Loucy (cell line): Measurements from ENCODE around the gene KCNJ6.

Source experiments
- H2AFZ ChIP-seq: fragments of 200-600 bp; sonication (generic); 2 replicates; pipeline ENCODE4 v1.6.0; 2016; ENCODE audit warnings: antibody characterized with exemption, mild to moderate bottlenecking, low read length, moderate library complexity
- H3F3A ChIP-seq: fragments of 200-600 bp; 2 replicates; pipeline ENCODE4 v1.6.0; 2016; ENCODE audit warnings: antibody characterized with exemption, low read depth, mild to moderate bottlenecking
- H3K27me3 ChIP-seq: fragments of 200-600 bp; sonication (generic); 2 replicates; pipeline ENCODE4 v1.6.1; 2014; ENCODE audit warnings: low read length, mild to moderate bottlenecking; ENCODE audit not compliant: insufficient read depth, poor library complexity, severe bottlenecking
- H3K36me3 ChIP-seq: fragments of 200-600 bp; sonication (generic); 2 replicates; pipeline ENCODE4 v1.6.1; 2016; ENCODE audit warnings: low read length; ENCODE audit not compliant: insufficient read depth
- H3K4me1 ChIP-seq: fragments of 200-600 bp; sonication (generic); 2 replicates; pipeline ENCODE4 v1.5.1; 2014; ENCODE audit warnings: low read length, mild to moderate bottlenecking; ENCODE audit not compliant: insufficient read depth, poor library complexity, severe bottlenecking
- H3K4me2 ChIP-seq: fragments of 200-600 bp; sonication (generic); 2 replicates; pipeline ENCODE4 v1.6.0; 2014; ENCODE audit warnings: antibody characterized with exemption, low read length, low read depth, mild to moderate bottlenecking; ENCODE audit not compliant: poor library complexity, severe bottlenecking
- H3K4me3 ChIP-seq: fragments of 200-600 bp; sonication (generic); 2 replicates; pipeline ENCODE4 v1.5.1; 2014; ENCODE audit warnings: low read length, mild to moderate bottlenecking, mixed read lengths; ENCODE audit not compliant: poor library complexity, severe bottlenecking
- H3K79me2 ChIP-seq: fragments of 200-600 bp; sonication (generic); 2 replicates; pipeline ENCODE4 v1.6.1; 2014; ENCODE audit warnings: low read length; ENCODE audit not compliant: insufficient read depth
- H3K9ac ChIP-seq: fragments of 200-600 bp; sonication (generic); 2 replicates; pipeline ENCODE4 v1.6.0; 2014; ENCODE audit warnings: mild to moderate bottlenecking, low read depth, low read length, moderate library complexity; ENCODE audit not compliant: poor library complexity, severe bottlenecking
- H3K9me2 ChIP-seq: fragments of 200-600 bp; sonication (generic); replicated peaks from 2 replicates; pipeline ENCODE4 v1.6.1; 2016; ENCODE audit warnings: low read depth, low read length, mixed read lengths
- H3K9me3 ChIP-seq: fragments of 200-600 bp; sonication (generic); 2 replicates; pipeline ENCODE4 v1.6.1; 2014; ENCODE audit warnings: mild to moderate bottlenecking, antibody characterized with exemption, low read length, low read depth; ENCODE audit not compliant: insufficient read depth
- H4K20me1 ChIP-seq: fragments of 200-600 bp; sonication (generic); 2 replicates; pipeline ENCODE4 v1.6.0; 2014; ENCODE audit warnings: antibody characterized with exemption, low read length, mild to moderate bottlenecking; ENCODE audit not compliant: insufficient read depth, poor library complexity, severe bottlenecking
- CTCF ChIP-seq: fragments of 200-600 bp; sonication (generic); conservative IDR thresholded peaks from 2 replicates; pipeline ENCODE4 v1.5.1; 2014; ENCODE audit warnings: mild to moderate bottlenecking, antibody characterized with exemption, low read length
- EZH2phosphoT487 ChIP-seq: fragments of 200-600 bp; IDR thresholded peaks from 2 replicates; pipeline ENCODE4 v1.6.1; 2018; ENCODE audit warnings: antibody characterized with exemption, mild to moderate bottlenecking, moderate library complexity, borderline replicate concordance

Gene KCNJ6

DNA sequence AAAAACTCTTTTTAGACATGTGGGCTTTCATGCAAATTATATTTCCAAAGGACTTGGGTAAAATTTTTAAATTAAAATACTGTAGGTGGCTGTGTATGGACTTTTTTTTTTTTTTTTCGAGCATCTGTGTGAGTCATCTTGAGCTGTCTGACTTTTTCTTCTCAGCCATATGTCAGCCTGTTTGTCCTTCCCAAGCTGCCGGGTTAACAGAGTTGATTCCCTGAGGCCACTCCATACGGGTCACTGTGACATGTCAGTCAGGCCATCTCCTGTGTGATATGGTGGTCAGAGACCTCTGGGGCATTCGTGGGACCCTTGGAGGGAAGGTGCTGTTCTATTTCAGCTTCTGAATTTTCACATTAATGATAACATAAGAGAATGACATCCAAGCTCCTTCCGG lies 148.3 kb downstream of the KCNJ6 start:
- Histone ChIP-seq H3K9me2 (no peaks in the 10 kb centered on the region), H3K4me2 (no peak overlapping the region), H3K27me3 (no peaks in the 10 kb centered on the region), H3K9ac (no peak overlapping the region), H3K79me2 (no peaks in the 10 kb centered on the region), H3K9me3 (no peaks in the 10 kb centered on the region), H3K4me1 (no peaks in the 10 kb centered on the region), H3K4me3 (no peak overlapping the region), H2AFZ (no peak overlapping the region), H3F3A (no peaks in the 10 kb centered on the region), H3K36me3 (no peaks in the 10 kb centered on the region), H4K20me1 (no peaks in the 10 kb centered on the region)
- TF ChIP-seq EZH2phosphoT487 (no peak), CTCF (no peak)

DNA sequence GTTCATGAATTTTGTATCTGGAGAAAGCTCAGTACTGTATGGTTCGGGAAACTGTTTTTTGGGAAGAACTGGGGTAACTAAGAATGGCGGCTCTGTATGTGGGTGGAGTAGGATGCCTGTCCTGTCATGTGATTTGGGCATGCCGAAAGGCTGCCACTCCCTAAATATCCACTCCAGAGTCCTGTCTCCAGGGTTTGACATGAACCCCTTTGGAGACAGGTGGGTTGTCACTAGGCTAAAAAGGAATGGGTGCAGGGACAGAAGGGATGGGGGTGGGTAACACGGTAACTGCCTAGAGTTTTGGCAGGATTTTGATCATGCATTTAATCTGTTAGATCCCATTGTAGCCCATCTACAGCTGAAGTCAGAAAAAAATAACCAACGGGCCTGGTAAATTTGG lies 150.1 kb downstream of the KCNJ6 start:
- Histone ChIP-seq H3K4me1 (no peaks in the 10 kb centered on the region), H3K36me3 (no peaks in the 10 kb centered on the region), H3K79me2 (no peaks in the 10 kb centered on the region), H3F3A (no peaks in the 10 kb centered on the region), H3K27me3 (no peaks in the 10 kb centered on the region), H2AFZ (no peak overlapping the region), H3K9me3 (no peaks in the 10 kb centered on the region), H3K9me2 (no peaks in the 10 kb centered on the region), H4K20me1 (no peaks in the 10 kb centered on the region), H3K4me2 (no peak overlapping the region), H3K4me3 (no peak overlapping the region), H3K9ac (no peak overlapping the region)
- TF ChIP-seq CTCF (no peak), EZH2phosphoT487 (no peak)

GRCh38 chr21:37765221-37765900 lies 150.9 kb downstream of the KCNJ6 start:
- H4K20me1 ChIP-seq: no peaks in the 10 kb centered on the region
- H3K79me2 ChIP-seq: no peaks in the 10 kb centered on the region

More at GRCh38 chr21:37765221-37765900, 150.9 kb downstream of the KCNJ6 start:
- TF ChIP-seq EZH2phosphoT487 (no peak), CTCF (no peak)
- H3K9me2 ChIP-seq: no peaks in the 10 kb centered on the region
- no peak overlapping the region for H3K9ac ChIP-seq
- no peak overlapping the region for H2AFZ ChIP-seq
- no peaks in the 10 kb centered on the region for H3F3A ChIP-seq
- no peaks in the 10 kb centered on the region for H3K27me3 ChIP-seq
- H3K36me3 ChIP-seq: no peaks in the 10 kb centered on the region
- H3K4me3 ChIP-seq: no peak overlapping the region
- no peak overlapping the region for H3K4me2 ChIP-seq
- H3K4me1 ChIP-seq: no peaks in the 10 kb centered on the region
- H3K9me3 ChIP-seq: no peaks in the 10 kb centered on the region
